ENCODE results near the gene DNAH7.

DNAH7 gene

DNA sequence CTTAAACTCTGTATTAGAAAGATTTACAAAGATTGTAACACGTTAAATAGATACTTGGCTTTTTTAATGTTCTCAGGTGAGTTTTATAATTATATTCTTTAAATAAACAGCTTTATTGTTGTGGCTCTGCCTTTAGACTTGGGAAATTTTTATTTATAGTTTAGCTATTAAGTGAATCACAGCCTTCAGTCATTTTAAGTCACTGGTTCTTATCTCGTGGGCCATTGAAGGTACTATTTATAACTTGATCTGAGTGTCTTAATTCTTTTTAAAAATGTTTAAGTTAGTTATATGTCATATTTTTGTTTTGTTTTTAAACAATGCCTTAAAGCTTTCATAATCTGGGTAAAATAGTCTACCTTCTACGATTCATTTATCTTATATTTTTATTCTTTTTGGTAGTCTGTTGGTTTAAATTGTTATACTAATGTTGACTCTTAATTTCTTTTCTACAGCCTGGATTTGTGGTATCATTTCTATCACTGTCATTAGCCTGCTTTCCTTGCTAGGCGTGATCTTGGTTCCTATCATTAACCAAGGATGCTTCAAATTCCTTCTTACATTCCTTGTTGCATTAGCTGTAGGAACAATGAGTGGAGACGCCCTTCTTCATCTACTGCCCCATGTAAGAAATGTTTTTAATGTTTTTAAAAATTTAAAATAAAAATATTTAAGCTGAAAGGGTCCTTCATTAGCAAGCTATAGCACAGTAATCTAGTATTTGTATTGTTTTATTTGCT, 362.3 kb downstream of the DNAH7 start:
- DNase-seq = no peak

DNA sequence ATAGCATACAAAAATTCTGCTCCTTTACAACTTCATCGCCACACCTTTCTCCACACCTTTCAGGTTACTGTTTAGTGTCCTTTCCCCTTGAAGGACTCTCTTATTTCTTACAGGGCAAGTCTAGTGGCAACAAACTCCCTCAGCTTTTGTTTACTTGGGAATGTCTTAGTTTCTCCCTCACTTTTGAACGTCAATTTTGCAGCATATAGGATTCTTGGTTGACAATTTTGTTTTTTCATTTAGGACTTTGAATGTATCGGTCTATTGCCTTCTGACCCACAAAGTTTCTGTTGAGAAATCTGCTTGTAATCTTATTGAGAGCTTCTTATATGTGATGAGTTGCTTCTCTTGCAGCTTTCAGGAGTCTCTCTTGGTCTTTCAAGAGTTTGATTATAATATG, 368.2 kb downstream of the DNAH7 start:
- DNase-seq = no peak

DNA sequence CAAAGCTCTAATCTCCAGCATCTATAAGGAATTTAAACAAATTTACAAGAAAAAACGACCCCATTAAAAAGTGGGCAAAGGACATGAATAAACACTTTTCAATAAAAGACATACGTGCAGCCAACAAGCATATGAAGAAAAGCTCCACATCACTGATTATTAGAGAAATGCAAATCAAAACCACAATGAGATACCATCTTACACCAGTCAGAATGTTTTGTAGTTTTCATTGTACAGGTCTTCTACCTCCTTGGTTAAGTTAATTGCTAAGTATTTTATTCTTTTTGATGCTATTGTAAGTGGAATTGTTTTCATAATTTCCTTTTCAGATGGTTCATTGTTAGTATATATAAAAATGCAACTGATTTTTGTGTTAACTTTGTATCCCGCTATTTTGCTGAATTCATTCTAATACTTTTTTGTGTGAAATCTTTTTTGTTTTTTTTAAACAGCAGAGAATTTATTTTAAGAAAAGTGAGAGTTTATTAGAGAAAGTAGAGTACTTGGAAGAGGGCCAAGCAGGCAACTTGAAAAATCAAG, 370.9 kb downstream of the DNAH7 start:
- DNase-seq = no peak

DNA sequence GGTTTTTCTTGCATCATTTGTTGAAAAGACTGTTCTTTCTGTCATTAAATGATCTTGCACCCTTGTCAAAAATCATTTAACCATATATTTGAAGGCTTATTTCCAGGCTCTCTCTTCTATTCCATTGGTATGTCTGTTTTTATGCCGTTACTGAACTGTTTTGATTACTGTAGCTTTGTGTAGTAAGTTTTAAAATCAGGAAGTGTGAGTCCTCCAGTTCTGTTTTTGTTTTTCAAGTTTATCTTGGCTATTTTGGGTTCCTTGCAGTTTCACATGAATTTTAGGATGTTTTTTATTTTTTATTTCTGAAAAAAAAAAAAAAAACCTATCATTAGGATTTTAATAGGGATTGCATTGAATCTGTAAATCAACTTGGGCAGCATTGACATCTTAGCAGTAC, 372.6 kb downstream of the DNAH7 start:
- no peak for DNase-seq

DNA sequence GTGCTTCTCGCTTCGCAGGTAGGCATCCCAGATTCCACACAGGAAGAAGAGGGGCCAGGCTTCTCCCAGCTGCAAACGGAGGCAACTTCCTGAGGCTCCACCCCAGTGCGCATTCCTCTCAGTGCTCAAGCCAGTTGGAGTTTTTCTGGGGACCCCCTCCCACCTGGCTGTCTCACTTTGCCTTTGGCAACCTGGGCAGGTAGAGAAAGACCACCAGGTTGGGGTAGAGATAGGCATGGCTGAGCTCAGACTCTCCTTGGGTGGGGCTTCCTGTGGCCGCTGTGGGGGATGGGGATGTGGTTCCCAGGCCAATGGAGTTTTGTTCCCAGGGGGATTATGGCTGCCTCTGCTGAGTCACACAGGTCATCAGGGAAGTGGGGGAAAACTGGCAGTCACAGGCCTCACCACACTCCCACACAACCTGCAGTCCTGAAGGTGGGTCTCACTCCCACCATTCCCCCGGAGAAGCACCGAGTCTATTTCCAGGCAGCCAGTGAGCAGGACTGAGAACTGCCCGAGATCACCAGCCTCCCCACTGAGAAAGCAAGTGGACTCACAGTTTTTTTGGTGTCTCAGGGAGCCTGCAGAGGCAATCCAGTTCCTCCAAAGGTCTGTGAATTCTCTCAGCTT, 373.5 kb downstream of the DNAH7 start:
- no peak for DNase-seq

DNA sequence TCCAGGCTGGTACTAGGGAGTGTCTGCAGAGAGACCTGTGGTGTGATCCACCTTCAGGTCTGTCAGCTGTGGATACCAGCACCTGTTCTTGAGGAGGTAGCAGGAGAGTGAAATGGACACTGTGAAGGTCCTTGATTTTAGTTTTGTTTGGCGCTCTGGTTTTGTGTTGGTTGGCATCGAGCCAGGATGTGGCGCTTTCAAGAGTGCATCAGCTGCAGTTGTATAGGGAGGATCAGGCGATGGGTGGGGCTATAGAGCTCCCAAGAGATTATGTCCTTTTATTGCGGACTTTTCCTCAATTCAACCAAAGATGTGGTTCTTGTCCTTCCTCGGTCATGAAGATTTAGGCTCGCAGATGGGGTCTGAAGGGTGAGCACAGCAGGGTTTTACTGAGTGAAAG, 374.1 kb downstream of the DNAH7 start:
- no peak for DNase-seq

DNA sequence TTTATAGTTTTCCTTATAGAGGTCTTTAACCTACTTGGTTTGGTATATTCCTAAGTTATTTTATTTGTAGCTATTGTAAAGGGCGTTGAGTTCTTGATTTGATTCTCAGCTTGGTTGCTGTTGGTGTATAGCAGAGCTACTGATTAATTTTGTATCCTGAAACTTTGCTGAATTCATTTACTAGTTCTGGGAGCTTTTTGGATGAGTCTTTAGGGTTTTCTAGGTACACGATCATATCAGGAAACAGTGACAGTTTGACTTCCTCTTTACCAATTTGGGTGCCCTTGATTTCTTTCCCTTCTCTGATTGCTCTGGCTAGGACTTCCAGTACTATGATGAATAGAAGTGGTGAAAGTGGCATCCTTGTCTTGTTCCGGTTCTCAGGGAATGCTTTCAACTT, 376.1 kb downstream of the DNAH7 start:
- DNase-seq = peak in 1 of 2 donors; percentile 34

All from bone marrow (tissue), 2 donors.